Measurements from ENCODE around the gene ARCN1.
"Not testable (repeated sequence)": the region's sequence is repeated elsewhere in the genome, so short reads cannot be mapped to it uniquely, and the experiment has no call there.

Gene ARCN1

DNA sequence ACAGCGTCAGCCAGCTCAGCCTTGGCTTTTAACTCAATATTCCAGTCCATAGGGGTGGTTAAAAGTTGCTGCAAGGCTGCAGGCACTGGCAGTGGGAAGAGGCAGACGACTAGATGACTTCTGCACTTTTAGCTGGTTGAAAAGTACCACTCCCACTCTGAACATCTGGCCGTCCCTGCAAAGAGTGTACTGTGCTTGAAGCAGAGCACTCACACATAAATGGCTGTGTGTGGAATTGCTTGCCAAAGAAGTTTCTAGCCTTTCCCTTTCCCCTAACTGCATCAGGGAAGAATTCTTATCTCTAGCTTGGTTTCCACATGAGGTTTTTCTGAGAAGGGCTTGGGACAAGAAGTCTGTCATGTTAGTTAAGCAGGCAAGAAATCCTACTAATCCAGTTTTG is 30.1 kb downstream of the ARCN1 start:
- DNase-seq, result peak in 1 of 10 donors; percentile 73
- intact Hi-C loops (cut with DNase I), result no loop called here

DNA sequence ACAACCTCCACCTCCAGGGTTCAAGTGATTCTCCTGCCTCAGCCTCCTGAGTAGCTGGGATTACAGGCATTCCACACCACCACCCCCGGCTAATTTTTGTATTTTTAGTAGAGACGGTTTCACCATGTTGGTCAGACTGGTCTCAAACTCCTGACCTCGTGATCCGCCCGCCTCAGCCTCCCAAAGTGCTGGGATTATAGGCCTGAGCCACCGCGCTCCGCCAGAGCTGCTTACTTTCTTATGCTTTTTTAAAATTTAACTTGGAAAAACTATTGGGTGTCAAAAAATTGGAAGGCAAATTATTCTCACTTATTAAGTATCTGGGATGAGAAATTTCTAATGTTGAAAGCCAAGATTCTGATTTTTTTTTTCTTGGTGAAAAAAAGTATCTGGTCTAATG is 31.5 kb downstream of the ARCN1 start:
- DNase-seq, result peak in 1 of 10 donors; percentile 21
- intact Hi-C loops (cut with DNase I), result not testable (repeated sequence)

DNA sequence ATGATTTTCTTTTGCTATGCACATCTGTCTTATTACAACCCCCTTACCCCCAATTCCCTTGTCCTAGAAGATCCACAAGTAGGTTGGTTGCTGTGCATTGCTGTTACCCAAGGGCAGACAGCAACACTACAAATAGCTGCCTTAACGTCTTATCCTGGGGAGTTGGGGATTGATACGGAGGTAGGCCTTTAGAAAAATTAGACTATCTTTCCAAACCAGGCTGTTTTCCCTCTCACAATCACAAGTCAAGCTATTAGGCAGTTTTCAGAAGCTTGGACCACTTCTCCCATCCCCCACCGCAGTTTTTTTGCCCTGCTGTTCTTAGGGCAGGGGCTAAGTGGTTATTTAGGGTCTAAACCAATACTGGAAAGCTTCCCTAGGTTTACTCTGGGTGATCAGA is 32.4 kb downstream of the ARCN1 start:
- DNase-seq, result peak in 1 of 10 donors; percentile 4

DNA sequence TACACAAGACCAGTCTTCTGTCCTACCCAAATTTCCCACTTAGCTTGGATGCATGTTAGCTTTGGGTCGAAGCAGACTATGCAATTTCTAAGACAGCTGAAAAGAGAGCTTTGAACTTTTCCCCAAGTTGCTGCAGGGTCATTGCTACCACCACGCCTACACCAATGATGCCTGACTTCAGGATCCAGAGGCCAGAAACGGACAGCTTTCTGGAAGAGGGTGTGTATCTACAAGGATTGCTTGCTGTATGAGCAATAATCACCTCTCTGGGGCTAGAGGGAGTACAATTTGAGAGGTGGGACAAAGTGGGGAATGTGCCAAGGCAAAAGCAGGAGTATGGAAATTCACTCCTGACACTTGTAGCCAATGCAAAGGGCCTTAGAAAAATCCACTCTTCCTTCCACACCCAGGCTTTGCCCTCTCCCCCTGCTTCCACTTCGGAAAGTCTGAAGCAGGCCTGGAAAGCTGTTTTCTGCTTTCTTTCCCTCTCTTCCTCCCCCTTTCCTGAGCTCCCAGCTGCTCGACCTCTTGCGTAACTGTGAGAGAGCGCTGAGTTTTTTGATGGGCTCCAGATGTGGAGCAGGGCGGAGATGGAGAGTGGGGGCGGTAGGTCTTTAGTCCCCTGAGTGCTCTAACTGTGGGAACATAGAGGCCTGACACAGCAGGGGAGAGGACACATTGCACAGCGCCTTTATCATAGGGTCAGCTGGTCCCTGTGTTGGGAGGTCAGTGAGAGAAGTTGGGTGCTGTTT is 33.1 kb downstream of the ARCN1 start:
- DNase-seq, result peak in 4 of 10 donors; percentile 31 to 89 (median 53)

More for the DNA sequence above, 32.4 kb downstream of the ARCN1 start:
- intact Hi-C loops (cut with DNase I), result no loop called here

DNA sequence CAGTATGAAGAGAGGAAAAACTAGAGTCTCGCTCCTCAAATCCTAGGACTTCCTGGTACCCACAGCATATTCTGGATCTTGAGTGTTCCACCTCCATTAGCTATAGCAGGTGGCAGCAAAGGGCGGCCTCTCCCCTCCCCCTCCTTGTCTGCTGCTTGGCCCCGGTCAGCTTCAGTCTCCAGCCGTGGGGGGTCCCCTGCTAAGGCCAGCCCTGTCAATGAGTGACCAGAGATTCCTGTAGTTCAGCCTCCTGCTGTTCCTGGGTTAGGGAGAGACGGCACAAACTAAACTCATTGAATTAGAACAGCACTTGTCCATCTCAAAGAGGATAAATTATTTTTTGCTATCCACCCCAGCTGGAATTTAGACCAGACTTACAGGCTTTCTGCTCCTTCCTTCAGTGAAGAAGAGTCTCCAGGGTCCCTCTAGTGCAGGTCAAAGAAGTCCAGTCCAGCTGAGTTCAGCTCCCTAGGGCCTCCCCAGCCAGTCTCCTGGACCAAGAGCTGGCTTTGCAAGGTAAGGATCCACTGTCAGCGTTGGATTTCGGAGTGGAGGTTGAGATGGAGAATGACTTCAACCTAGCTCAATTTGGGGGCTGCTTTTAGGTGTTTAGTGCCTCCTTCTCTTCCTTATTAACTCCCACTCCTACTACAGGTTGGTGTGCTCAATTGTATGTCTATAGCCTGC is 34.1 kb downstream of the ARCN1 start:
- intact Hi-C loops (cut with DNase I), result no loop called here
- DNase-seq, result peak in 1 of 10 donors; percentile 79

More for the DNA sequence above, 33.1 kb downstream of the ARCN1 start:
- intact Hi-C loops (cut with DNase I), result no loop called here

DNA sequence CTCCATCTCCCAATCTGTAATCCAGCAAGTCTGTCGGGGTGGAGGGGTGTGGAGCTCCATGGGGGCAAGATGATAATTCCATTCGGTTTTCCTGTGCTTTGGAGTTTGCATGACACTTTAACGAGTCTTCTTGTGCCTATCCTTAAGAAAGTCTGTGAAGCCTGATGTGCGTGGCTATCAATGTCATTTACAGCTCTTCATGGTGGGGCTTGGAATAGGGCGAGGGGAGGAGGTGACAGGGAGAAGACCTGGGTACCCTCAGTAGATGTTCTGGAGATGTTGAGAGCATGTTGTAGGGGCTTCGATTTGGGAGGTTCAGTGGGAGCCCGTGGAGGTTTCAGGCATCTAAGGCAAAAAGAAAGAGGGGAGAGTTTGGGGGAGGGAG is 34.6 kb downstream of the ARCN1 start:
- intact Hi-C loops (cut with DNase I), result no loop called here
- peak in 1 of 10 donors; percentile 22 for DNase-seq

DNA sequence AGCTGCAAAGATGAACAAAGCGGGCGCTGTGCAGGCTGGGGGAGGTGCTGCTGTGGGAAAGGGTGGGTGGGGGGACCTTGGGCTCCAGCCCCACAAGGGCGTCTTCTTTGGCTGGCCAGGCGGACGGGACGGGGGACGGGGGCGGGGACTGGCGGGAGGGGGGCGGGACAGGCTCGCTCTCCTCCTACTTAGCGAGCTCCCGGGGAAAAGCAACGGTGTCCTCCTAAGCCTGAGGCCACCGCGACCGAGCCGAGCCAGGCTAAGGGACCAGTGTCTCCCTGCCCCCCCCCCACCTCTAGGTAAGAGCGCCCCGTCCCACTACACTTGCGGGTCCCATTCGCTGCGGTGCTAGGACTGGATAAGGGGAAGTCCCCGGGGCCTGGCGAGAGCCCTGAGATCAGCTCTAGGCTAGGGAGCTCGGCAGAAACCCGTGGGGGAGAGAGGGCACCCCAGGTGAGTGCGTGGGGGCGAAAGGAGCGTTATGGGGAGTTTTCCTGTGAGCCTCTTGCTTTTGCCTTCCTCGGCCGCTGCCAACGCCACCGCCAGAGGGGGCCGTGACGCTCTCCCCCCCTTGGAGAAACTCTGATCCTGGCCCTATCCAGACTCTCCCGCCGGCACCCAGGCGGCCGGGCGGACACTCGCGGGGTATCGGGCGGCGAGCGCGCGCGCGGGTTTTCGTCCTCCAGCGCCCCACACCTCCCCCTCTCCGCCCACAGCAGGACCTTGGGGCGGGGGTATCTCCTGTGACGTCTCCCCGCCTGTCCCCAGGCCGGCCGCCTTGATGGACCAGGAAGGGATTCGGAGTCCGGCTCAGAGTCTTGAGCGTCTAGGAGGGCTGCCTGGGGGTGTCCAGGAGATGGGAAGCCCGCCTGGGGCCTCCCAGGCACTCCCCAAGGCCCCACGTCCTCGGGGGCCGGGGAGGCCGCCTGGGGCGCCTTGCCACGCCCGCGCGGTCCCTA is 35.5 kb downstream of the ARCN1 start, which contains the start of gene PHLDB1:
Gene PHLDB1, plus strand, starts transcription at position 215 of the 959 bp plus-strand sequence. CDS start 6,222 bp downstream, outside the sequence.
- peak; percentile 67 to 97 (median 82) for DNase-seq
- intact Hi-C loops (cut with DNase I), result no loop called here

DNA sequence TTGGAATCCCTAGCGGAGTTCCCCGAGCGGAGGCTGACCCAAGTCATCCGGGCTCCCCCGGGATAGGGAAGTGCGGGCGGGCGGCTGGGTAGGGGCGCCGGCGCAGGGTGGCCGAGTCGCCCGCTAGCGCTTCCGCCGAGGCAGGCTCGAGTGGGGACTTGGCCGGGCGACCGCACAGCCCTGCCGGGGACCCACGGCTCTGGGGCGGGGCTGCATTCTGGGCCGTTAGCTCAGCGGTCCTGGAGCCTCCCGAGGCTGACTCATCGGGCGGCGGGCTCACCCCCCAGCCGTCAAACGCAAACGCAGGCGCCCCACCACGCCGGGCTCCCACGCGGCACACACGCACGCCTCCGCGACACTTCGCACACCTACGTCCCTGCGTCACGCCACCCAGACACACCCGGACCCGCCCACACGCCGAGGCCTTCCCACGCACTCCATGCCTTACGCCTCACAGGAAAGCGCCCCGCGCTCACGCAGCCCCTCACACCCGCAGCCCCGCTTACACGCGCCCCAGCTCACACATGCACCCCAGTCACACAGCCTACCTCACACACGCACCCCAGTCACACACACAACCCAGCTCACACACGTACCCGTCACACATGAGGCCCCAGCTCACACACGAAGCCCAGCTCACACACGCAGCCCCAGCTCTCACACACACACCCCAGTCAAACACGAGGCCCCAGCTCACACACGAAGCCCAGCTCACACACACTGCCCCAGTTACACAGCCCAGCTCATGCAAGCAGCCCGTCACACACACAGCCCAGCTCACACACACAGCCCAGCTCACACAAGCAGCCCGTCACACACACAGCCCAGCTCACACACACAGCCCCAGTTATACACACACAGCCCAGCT is 36.4 kb downstream of the ARCN1 start:
- intact Hi-C loops (cut with DNase I), result no loop called here
- peak in 7 of 10 donors; percentile 57 to 96 (median 81) for DNase-seq

DNA sequence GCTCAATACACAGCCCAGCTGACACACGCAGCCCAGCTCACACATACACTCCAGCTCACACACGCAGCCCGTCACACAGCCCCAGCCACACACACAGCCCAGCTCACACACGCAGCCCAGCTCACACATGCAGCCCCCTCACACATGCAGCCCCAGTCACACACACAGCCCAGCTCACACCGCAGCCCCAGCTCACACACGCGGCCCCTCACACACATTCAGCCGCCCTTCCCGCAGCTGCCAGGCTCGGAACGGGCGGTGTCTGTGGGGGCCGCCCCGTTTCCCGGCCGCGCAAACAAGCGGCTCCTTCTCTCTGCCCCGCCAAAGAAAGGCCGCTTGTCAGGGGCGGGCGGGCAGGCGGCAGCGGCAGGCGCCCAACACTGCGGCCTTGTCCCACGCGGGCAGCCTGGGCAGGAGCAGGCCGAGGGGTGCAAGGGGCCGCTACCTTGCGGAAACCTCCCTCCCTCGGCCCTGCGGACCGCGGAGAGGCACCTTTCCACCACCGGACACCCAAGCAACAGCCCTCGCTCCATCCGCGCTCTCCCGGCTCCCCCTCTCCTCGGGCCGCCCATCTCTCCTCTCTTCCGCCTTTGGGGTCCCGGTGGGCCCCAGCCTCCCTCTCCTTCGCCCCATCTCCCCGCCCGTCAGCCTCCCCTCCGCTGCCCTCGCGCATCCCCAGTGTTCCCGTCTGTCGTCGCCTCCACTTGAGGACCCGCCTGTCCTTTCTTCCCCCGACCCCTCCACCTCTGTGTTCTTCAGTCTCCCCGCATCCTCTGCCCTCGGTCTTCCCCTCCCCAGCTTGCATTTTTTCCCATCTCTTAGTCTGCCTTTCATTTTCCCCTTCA is 37.4 kb downstream of the ARCN1 start:
- peak; percentile 51 to 97 (median 72) for DNase-seq
- intact Hi-C loops (cut with DNase I), result loop anchor here (2.0 kb wide), 1 partner anchor 15 kb away; no protein-coding TSS in a partner anchor

DNA sequence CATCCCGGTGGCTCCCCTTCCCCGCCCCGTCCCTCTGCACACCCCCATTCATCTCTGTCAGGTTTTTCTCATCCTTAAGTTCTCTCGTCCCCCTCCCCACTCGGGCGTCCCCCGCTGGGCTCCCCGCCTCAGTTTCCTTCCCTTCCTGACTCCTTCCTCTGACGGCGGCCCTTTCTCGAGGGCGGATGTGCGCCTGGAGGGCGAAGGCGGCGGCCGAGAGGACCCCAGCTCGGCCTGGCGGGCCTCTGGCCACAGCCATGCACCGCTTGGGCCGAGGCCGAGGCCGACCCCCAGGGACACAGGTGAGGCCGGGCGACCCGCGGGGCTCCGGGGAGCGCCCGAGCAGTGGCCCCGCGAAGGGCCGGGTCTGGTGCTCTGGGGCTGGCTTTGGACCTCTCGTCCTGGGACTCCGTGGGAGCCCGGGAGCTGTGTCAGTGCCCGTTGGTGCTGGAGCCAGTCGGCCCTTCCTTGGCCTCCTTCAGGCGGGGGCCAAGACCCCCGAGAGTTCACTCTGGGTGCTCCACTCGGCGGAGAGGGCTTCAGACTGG is 38.1 kb downstream of the ARCN1 start:
- intact Hi-C loops (cut with DNase I), result loop anchor here (2.0 kb wide), 1 partner anchor 15 kb away; no protein-coding TSS in a partner anchor
- DNase-seq, result peak in 1 of 10 donors; percentile 83

DNA sequence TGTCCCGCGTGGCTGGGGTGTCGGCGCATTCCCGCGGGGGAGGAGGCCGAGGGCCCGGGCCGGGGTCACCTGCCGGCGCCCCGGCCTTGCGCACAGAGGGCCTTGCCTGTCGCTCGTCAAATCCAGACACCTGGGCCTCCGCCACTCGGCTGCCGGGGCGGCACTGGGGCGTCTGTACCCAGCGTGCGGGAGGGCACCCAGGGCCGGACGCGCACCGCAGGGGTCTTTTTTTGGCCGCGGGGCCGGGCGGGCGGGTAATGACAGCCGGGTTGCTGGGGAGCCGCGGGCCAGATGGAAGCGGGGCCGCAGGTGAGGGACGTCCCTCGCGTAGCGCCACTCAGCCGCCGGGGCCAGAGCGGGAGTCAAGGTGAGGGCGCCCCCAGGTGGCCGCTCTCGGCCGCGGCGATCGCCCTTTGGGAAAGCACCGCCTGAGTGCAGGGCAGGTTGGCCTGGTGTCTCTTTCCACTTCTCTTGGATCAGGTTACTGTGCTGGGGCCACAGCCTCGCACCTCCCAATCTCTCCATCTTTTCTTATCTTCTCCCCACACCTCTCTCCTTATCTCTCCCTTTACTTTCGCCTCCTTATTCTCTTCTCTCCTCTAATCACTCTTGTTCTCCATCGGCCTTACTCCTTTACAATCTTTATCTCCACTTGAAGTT is 38.7 kb downstream of the ARCN1 start:
- intact Hi-C loops (cut with DNase I), result loop anchor here (2.0 kb wide), 1 partner anchor 16 kb away; no protein-coding TSS in a partner anchor
- peak in 9 of 10 donors; percentile 70 to 95 (median 78) for DNase-seq

DNA sequence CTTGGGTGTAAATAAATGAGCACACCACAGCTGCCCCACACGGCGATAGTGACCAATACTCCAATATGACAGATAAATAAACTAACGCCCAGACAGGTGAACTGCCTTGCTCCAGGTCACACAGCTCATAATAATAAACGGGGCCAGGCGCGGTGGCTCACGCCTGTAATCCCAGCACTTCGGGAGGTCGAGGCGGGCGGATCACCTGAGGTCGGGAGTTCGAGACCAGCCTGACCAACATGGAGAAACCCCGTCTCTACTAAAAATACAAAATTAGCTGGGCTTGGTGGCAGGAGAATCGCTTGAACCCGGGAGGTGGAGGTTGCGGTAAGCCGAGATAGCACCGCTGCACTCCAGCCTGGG is 39.2 kb downstream of the ARCN1 start:
- intact Hi-C loops (cut with DNase I), result loop anchor here (2.0 kb wide), 1 partner anchor 17 kb away; no protein-coding TSS in a partner anchor
- DNase-seq, result peak in 2 of 10 donors; percentile 12 to 33

DNA sequence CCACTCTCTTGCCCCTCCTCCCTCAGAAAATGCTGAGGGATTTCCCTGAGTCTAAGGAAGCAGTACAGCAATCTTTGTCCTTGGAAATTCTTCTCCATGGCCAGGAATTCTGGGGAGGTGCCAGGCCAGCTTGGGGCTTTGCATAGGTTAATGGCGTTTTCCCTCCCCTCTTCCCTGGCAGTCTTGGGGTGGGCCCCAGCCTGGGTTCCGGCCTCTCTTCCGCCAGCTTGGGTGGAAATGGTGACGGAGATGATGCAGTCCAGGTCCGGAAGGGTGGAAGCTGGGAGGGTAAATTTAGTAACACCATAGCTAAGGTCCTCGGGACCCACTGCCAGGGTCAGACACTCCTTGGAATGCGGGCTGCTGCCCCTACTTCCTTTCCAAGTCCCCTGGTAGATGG is 40.2 kb downstream of the ARCN1 start:
- intact Hi-C loops (cut with DNase I), result no loop called here
- peak in 2 of 10 donors; percentile 10 to 20 for DNase-seq

DNA sequence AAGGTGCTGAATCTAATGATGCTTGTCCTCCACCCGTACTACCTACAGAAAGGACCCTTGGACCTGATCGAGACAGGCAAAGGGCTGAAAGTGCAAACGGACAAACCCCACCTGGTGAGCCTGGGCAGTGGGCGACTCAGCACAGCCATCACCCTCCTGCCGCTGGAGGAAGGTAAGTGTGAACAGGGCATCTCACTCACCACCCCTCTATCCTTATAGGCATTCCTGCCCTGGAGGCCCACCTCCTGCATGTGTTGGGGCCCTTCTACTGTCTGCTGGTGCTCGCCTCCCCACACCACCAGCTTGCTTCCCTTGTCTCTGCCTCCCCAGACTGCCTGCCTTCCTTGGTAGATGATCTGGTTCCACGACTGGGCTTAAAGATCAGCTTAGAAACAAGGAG is 42.3 kb downstream of the ARCN1 start:
- peak in 1 of 10 donors; percentile 67 for DNase-seq
- intact Hi-C loops (cut with DNase I), result no loop called here

DNA sequence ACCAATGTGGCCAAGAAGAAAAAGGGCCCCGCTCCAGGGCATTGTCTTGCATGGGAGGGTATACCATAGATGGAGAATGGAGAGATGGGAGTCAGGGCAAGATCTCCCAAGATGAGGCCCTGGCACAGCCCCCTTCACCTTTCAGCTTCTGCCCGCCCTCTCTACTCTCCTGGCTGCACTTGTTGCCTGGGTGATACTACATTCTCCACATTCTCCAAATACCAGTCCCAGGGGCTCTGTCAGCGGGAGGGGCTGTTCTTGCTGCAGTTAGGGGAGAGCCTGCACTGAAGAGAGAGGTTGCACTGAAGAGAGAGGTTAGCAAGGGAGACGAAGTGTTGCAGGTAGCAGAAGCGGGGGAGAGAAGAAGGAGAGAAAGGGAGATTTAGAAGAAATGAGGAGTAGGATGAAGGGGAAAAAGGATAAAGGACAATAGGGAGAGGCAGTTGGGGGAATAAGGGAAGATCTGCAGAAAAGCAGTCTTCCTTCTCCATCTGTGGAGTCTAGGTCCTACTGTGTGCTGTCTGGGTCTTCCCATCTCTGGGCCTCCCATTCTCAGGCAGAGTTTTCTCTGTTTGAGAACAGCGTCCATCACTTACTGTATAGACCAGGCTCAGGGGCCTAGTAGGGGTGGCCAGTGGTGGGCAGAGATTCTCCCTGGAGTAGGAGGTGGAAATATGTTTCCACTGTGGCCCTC is 43.2 kb downstream of the ARCN1 start:
- intact Hi-C loops (cut with DNase I), result no loop called here
- DNase-seq, result peak in 1 of 10 donors; percentile 22

DNA sequence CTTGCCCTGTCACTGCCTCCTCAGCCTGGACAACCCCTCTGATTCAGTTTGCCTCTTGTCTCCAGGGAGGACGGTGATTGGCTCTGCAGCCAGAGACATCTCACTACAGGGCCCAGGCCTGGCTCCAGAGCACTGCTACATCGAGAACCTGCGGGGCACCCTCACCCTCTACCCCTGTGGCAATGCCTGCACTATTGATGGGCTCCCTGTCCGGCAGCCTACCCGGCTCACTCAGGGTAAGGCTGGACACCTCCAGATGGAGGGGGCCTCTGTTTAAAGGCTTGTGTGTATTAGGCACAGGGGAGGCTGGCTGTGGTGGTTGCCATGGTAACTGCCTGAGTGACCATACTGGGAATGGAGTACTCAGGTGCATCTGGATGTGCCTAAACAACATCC is 43.8 kb downstream of the ARCN1 start:
- intact Hi-C loops (cut with DNase I), result no loop called here
- peak in 1 of 10 donors; percentile 60 for DNase-seq
